PFSK-1 (cell line): ENCODE results near the gene KIRREL3.

Experiments used
- FOXP2 ChIP-seq: optimal IDR thresholded peaks from 2 replicates; pipeline ENCODE3; 2011; ENCODE audit warnings: borderline replicate concordance, control low read depth, inconsistent platforms; ENCODE audit not compliant: insufficient read depth; ENCODE audit errors: extremely low read length, extremely low read depth
- POLR2AphosphoS5 ChIP-seq: IDR thresholded peaks from 2 replicates; pipeline ENCODE4 v1.6.1; 2012; ENCODE audit warnings: low read depth, mild to moderate bottlenecking, control low read depth, low read length, moderate library complexity
- REST ChIP-seq, 2 experiments: IDR thresholded peaks; 2 replicates each; pipeline versions ENCODE4 v1.6.1 to v1.8.0; 2011 to 2012; ENCODE audit warnings: low read depth in 2 of 2, low read length in 2 of 2, control low read depth in 1 of 2, inconsistent platforms in 1 of 2, mild to moderate bottlenecking in 1 of 2, moderate library complexity in 1 of 2; ENCODE audit not compliant: insufficient read depth in 1 of 2
- SIN3A ChIP-seq: IDR thresholded peaks from 2 replicates; pipeline ENCODE4 v1.6.1; 2012; ENCODE audit warnings: mild to moderate bottlenecking, low read length, moderate library complexity, borderline replicate concordance; ENCODE audit not compliant: insufficient read depth
- TAF1 ChIP-seq: IDR thresholded peaks from 2 replicates; pipeline ENCODE4 v1.6.1; 2012; ENCODE audit warnings: low read length, control low read depth, borderline replicate concordance; ENCODE audit not compliant: insufficient read depth

The KIRREL3 gene

GRCh38 chr11:126619516-126619915, 381.1 kb downstream of the KIRREL3 start:
- TF ChIP-seq SIN3A = no peak
- no peak for TF ChIP-seq TAF1
- no peak for TF ChIP-seq REST (IDR thresholded peaks at IDR 0.05; ENCODE audit: insufficient read depth in 1 of 2, low read depth in 2 of 2, low read length in 2 of 2)
- TF ChIP-seq POLR2AphosphoS5 = no peak
- no peak for TF ChIP-seq FOXP2

DNA sequence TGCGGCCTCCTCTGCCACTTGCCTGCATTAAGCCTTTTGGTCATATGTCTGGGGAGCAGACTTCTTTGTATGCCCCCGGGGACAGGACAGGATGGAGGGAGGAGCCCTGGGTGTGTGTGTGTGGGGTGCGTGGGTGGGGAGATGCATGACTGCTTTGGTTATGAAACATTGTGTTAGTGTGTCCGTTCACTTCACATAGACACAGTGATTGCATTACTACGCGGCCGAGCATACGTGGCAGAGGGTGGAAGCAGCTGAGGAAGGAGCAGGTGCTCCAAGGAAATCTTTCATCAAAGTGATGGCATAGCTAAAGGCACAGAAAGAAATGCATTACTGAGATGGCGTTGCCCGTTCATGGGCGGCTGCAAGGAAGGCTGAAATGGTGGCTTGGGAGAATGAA, 384.7 kb downstream of the KIRREL3 start:
- TF ChIP-seq TAF1 = no peak
- TF ChIP-seq FOXP2 = no peak
- no peak for TF ChIP-seq REST (IDR thresholded peaks at IDR 0.05; ENCODE audit: insufficient read depth in 1 of 2, low read depth in 2 of 2, low read length in 2 of 2)
- TF ChIP-seq SIN3A = no peak
- no peak for TF ChIP-seq POLR2AphosphoS5

- TF ChIP-seq SIN3A (no peak), POLR2AphosphoS5 (no peak), TAF1 (no peak), REST (IDR thresholded peaks at IDR 0.05; ENCODE audit: insufficient read depth in 1 of 2, low read depth in 2 of 2, low read length in 2 of 2) (no peak), FOXP2 (no peak)
These were observed 387.3 kb downstream of the KIRREL3 start for GRCh38 chr11:126613272-126613671.

- TF ChIP-seq REST (IDR thresholded peaks at IDR 0.05; ENCODE audit: insufficient read depth in 1 of 2, low read depth in 2 of 2, low read length in 2 of 2) (no peak), SIN3A (no peak), POLR2AphosphoS5 (no peak), FOXP2 (no peak)
These were observed 387.9 kb downstream of the KIRREL3 start for GRCh38 chr11:126612671-126613070.

GRCh38 chr11:126611438-126611837, 389.1 kb downstream of the KIRREL3 start:
- TF ChIP-seq POLR2AphosphoS5 (no peak), REST (IDR thresholded peaks at IDR 0.05; ENCODE audit: insufficient read depth in 1 of 2, low read depth in 2 of 2, low read length in 2 of 2) (no peak)
